Fibroblast of villous mesenchyme (primary cell): ENCODE data around the gene ANGPTL8. TPM values are rescaled to one million over a fixed set of nuclear protein-coding genes. Genes with fewer than 3 reads are reported as not detected.

Experiments
- DNase-seq: peaks from one replicate; pipeline ENCODE4 v3.0.0-alpha.2; 2010; ENCODE audit warnings: low read depth
- H3K4me3 ChIP-seq: 2 replicates; pipeline ENCODE4 v1.5.1; 2011; ENCODE audit warnings: low read depth, mild to moderate bottlenecking, low read length
- total RNA-seq: library from RNA; depleted of rRNA; stranded (reverse); fragments of >200 nt; gene quantifications from 2 replicates; pipeline ENCODE4 v1.2.3, GENCODE V29; 2012
- TF ChIP-seq, protein P1 (sequence below): IDR thresholded peaks from 2 replicates; pipeline ENCODE4 v1.5.1; 2012; ENCODE audit warnings: low read depth, mild to moderate bottlenecking, low read length; ENCODE audit not compliant: insufficient read depth

ANGPTL8 gene
- total RNA-seq, 1 donor = not detected

- TF ChIP-seq, protein P1, sequence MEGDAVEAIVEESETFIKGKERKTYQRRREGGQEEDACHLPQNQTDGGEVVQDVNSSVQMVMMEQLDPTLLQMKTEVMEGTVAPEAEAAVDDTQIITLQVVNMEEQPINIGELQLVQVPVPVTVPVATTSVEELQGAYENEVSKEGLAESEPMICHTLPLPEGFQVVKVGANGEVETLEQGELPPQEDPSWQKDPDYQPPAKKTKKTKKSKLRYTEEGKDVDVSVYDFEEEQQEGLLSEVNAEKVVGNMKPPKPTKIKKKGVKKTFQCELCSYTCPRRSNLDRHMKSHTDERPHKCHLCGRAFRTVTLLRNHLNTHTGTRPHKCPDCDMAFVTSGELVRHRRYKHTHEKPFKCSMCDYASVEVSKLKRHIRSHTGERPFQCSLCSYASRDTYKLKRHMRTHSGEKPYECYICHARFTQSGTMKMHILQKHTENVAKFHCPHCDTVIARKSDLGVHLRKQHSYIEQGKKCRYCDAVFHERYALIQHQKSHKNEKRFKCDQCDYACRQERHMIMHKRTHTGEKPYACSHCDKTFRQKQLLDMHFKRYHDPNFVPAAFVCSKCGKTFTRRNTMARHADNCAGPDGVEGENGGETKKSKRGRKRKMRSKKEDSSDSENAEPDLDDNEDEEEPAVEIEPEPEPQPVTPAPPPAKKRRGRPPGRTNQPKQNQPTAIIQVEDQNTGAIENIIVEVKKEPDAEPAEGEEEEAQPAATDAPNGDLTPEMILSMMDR = no peak
- H3K4me3 ChIP-seq = no peak overlapping the region
- DNase-seq = no peak
These were observed 29.4 kb upstream of the ANGPTL8 start for GRCh38 chr19:11209839-11210655.

DNA sequence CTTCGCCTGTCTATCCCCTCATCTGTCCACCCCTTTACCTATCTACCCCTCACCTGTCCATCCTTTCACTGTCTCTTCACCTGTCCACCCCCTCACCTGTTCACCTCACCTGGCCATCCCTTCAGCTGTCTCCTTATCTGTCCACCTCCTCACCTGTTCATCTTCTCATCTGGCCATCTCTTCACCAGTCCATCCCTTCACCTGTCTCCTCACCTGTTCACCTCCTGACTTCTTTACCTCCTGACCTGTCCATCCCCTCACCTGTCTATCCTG is 28.8 kb upstream of the ANGPTL8 start:
- no peak for DNase-seq
- no peak overlapping the region for H3K4me3 ChIP-seq
- TF ChIP-seq, protein P1 = no peak

GRCh38 chr19:11214387-11214786 is 25.0 kb upstream of the ANGPTL8 start:
- TF ChIP-seq, protein P1 = no peak
- H3K4me3 ChIP-seq = no peak overlapping the region
- DNase-seq = no peak

GRCh38 chr19:11221082-11221598 is 18.3 kb upstream of the ANGPTL8 start:
- TF ChIP-seq, protein P1 = no peak
- DNase-seq = no peak
- H3K4me3 ChIP-seq = no peak overlapping the region

DNA sequence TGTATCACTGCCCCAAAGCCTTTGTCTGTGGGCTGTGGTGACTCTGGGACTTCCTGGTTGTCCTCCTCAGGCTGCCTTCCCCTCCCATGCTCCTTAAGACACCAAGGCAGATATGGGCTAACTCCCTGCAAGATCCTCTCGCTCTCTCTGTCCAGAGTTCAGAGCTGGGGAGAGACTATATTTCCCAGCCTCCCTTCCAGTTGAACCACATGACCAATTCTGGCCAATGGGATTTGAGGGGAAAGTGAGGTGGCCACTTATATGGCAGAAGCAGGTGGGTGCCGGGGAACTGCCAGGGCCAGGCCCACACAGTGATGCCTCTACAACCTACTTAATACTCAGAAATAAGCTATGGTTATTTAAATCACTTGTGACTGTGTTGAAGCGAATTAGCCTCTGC is 16.2 kb upstream of the ANGPTL8 start:
- DNase-seq = no peak
- H3K4me3 ChIP-seq = no peak overlapping the region
- TF ChIP-seq, protein P1 = no peak

GRCh38 chr19:11224429-11224828 is 15.0 kb upstream of the ANGPTL8 start:
- TF ChIP-seq, protein P1 = no peak
- H3K4me3 ChIP-seq = no peak overlapping the region
- DNase-seq = no peak

DNA sequence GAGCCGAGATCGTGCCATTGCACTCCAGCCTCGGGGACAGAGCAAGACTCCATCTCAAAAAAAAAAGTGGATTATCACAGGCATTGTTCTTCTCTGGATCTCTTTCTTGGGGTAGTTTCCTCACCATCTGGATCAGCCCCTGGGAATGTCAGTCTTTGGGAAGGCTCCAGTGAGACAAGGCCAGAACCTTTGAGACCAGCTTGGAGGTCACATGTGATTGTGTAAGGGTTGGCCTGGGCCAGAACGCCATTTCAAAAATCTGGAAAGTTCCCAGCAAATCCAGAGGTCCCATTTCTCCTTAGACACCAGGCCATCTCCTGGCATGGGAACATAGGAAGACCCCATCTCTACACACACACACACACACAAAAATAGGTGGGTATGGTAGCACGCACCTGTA is 14.2 kb upstream of the ANGPTL8 start:
- H3K4me3 ChIP-seq = no peak overlapping the region
- TF ChIP-seq, protein P1 = no peak
- DNase-seq = no peak
